Measurements from ENCODE around the gene SCNN1B.

- no peak for TF ChIP-seq CTCF (IDR thresholded peaks at IDR 0.05)
- TF ChIP-seq POLR2A (IDR thresholded peaks at IDR 0.05): no peak
Observed at GRCh38 chr16:23406546-23407240, 104.6 kb downstream of the SCNN1B start.

Data from body of pancreas (tissue), 4 donors.